SK-N-MC (cell line): ENCODE results near the gene DOCK4.
"Not testable (repeated sequence)": the region's sequence is repeated elsewhere in the genome, so short reads cannot be mapped to it uniquely, and the experiment has no call there.

Experiments
- DNase-seq: peaks from one replicate; pipeline ENCODE4 v3.0.0-alpha.2; 2011; ENCODE audit warnings: low read depth, low spot score
- H3K27ac ChIP-seq: fragments of 200-600 bp; sonication (generic); 2 replicates; pipeline ENCODE4 v1.5.1; 2016; ENCODE audit warnings: mixed run types
- H3K36me3 ChIP-seq: fragments of 200-600 bp; sonication (generic); 2 replicates; pipeline ENCODE4 v1.6.1; 2017; ENCODE audit warnings: antibody characterized with exemption, low read length, mixed read lengths; ENCODE audit not compliant: insufficient read depth
- H3K4me3 ChIP-seq: fragments of 200-600 bp; sonication (generic); 2 replicates; pipeline ENCODE4 v1.5.1; 2016
- H3K9ac ChIP-seq: fragments of 200-600 bp; sonication (generic); 2 replicates; pipeline ENCODE4 v1.8.0; 2017; ENCODE audit warnings: mixed run types, mixed read lengths; ENCODE audit not compliant: insufficient read length
- H3K9me3 ChIP-seq: fragments of 200-600 bp; sonication (generic); 2 replicates; pipeline ENCODE4 v1.6.1; 2017; ENCODE audit warnings: low read depth, mild to moderate bottlenecking, antibody characterized with exemption, low read length, moderate library complexity, mixed read lengths
- EZH2 ChIP-seq: fragments of 200-600 bp; sonication (generic); IDR thresholded peaks from one replicate; pipeline ENCODE4 v1.6.1; 2017; ENCODE audit warnings: antibody characterized with exemption
- FOXP2 ChIP-seq: optimal IDR thresholded peaks from 2 replicates; pipeline ENCODE3; 2011; ENCODE audit warnings: mild to moderate bottlenecking, moderate library complexity; ENCODE audit not compliant: insufficient read depth; ENCODE audit errors: extremely low read length, control extremely low read depth
- POLR2AphosphoS5 ChIP-seq: IDR thresholded peaks from 2 replicates; pipeline ENCODE4 v1.6.1; 2012; ENCODE audit warnings: mild to moderate bottlenecking, low read depth, low read length, borderline replicate concordance

DOCK4 gene

GRCh38 chr7:111914291-111914690 is 291.9 kb downstream of the DOCK4 start:
- Histone ChIP-seq H3K27ac (no peak overlapping the region), H3K9ac (no peak overlapping the region), H3K4me3 (no peak overlapping the region), H3K9me3 (no peaks in the 10 kb centered on the region), H3K36me3 (no peaks in the 10 kb centered on the region)
- no peak for DNase-seq
- TF ChIP-seq FOXP2 (no peak), POLR2AphosphoS5 (no peak), EZH2 (no peak)

- H3K27ac ChIP-seq, result no peak overlapping the region
- no peak overlapping the region for H3K9ac ChIP-seq
- DNase-seq, result no peak
- H3K9me3 ChIP-seq, result no peaks in the 10 kb centered on the region
- no peak overlapping the region for H3K4me3 ChIP-seq
- TF ChIP-seq POLR2AphosphoS5 (no peak), FOXP2 (no peak), EZH2 (no peak)
- no peaks in the 10 kb centered on the region for H3K36me3 ChIP-seq
Observed at GRCh38 chr7:111911166-111911961, 294.8 kb downstream of the DOCK4 start.

- DNase-seq, result no peak
- TF ChIP-seq EZH2 (no peak), POLR2AphosphoS5 (no peak), FOXP2 (no peak)
- Histone ChIP-seq H3K9me3 (no peaks in the 10 kb centered on the region), H3K27ac (no peak overlapping the region), H3K36me3 (no peaks in the 10 kb centered on the region), H3K9ac (no peak overlapping the region), H3K4me3 (no peak overlapping the region)
Observed at GRCh38 chr7:111910656-111911055, 295.5 kb downstream of the DOCK4 start.

- H3K9ac ChIP-seq, DNase-seq, H3K9me3 ChIP-seq, H3K36me3 ChIP-seq, H3K4me3 ChIP-seq, H3K27ac ChIP-seq: not testable (repeated sequence)
Observed at GRCh38 chr7:111908673-111909072, 297.5 kb downstream of the DOCK4 start.

DNA sequence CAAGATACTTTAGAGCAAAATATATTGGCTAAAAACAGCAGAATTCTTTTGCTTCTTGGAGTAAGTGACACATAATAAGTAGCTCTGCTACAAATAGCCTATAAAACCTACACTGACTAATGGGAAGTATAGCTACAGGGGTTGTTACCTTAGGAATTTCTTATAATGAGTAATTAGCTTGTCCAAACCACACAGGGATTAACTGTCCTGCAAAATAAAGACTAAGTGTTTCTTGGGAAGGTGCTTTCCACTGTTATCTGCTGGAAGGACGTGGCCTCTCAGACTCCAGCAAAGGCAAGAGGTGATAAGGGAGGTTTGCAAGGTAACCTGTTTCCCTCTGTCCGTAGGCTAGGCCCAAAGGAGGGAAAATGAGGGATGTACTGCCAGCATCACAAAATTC is 302.4 kb downstream of the DOCK4 start:
- H3K36me3 ChIP-seq, result no peaks in the 10 kb centered on the region
- no peak overlapping the region for H3K9ac ChIP-seq
- TF ChIP-seq EZH2 (no peak), POLR2AphosphoS5 (no peak), FOXP2 (no peak)
- no peak overlapping the region for H3K4me3 ChIP-seq
- H3K27ac ChIP-seq, result no peak overlapping the region
- no peak for DNase-seq
- H3K9me3 ChIP-seq, result no peaks in the 10 kb centered on the region

GRCh38 chr7:111903016-111903415 is 303.2 kb downstream of the DOCK4 start:
- Histone ChIP-seq H3K4me3 (no peak overlapping the region), H3K27ac (no peak overlapping the region), H3K9me3 (no peaks in the 10 kb centered on the region), H3K9ac (no peak overlapping the region), H3K36me3 (no peaks in the 10 kb centered on the region)
- TF ChIP-seq POLR2AphosphoS5 (no peak), FOXP2 (no peak), EZH2 (no peak)
- no peak for DNase-seq

DNA sequence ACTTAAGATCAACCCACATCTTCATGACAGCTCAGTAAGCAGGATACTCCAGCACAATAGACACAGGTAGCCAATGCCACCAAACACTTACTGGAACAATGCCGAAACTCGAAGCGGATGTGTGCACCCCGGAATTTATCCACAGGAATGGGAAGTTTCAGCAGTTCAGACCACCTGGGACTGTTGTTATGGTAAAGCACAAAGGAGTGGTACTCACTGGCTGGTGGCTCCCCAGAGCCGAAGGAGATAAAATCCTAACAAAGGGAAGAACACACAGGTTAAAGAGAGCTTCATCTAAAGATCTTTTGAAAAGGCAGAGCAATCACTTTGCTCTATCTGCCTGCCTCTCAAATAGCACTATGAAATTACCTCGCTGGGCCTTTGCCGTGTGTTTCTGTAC is 305.9 kb downstream of the DOCK4 start:
- H3K4me3 ChIP-seq, result no peak overlapping the region
- no peak for DNase-seq
- H3K36me3 ChIP-seq, result no peaks in the 10 kb centered on the region
- no peaks in the 10 kb centered on the region for H3K9me3 ChIP-seq
- no peak overlapping the region for H3K9ac ChIP-seq
- no peak overlapping the region for H3K27ac ChIP-seq
- no peak for TF ChIP-seq FOXP2
- TF ChIP-seq EZH2, result no peak
- no peak for TF ChIP-seq POLR2AphosphoS5

- H3K9me3 ChIP-seq, result no peaks in the 10 kb centered on the region
- no peak overlapping the region for H3K27ac ChIP-seq
- TF ChIP-seq EZH2 (no peak), POLR2AphosphoS5 (no peak), FOXP2 (no peak)
- no peak overlapping the region for H3K9ac ChIP-seq
- H3K36me3 ChIP-seq, result no peaks in the 10 kb centered on the region
- DNase-seq, result no peak
- no peak overlapping the region for H3K4me3 ChIP-seq
Observed at GRCh38 chr7:111895049-111895448, 311.1 kb downstream of the DOCK4 start.

- Histone ChIP-seq H3K4me3 (no peak overlapping the region), H3K27ac (no peak overlapping the region), H3K9ac (no peak overlapping the region), H3K36me3 (no peaks in the 10 kb centered on the region), H3K9me3 (no peaks in the 10 kb centered on the region)
- no peak for TF ChIP-seq FOXP2
- no peak for TF ChIP-seq EZH2
- no peak for TF ChIP-seq POLR2AphosphoS5
- DNase-seq, result no peak
Observed at GRCh38 chr7:111894518-111894917, 311.7 kb downstream of the DOCK4 start.
